ENCODE results near the gene SLC31A1.
"Not testable (repeated sequence)": the region's sequence is repeated elsewhere in the genome, so short reads cannot be mapped to it uniquely, and the experiment has no call there.

SLC31A1 gene

GRCh38 chr9:113221800-113222481 is 597 bp downstream of the SLC31A1 start:
- peak; percentile 56 for DNase-seq

GRCh38 chr9:113222482-113222841 is 1.1 kb downstream of the SLC31A1 start:
- DNase-seq: peak; percentile 19

DNA sequence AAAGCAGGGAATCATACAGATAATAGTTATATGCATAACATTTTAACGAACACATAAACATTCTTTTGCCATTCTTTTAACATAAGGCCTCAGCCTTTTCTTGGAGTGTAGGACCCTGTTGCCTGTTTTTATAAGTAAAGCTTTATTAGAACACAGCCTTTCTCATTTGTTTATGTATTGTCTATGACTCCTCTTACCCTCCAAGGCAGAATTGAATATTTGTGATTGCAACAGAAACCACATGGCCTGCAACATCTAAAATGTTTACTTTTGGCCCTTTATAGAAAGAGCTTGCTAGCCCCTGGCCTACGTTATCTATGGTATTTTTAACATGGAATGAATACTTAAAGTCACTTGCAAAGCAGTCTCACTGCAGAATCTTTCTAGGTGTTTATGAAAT is 2.6 kb downstream of the SLC31A1 start:
- DNase-seq: no peak

DNA sequence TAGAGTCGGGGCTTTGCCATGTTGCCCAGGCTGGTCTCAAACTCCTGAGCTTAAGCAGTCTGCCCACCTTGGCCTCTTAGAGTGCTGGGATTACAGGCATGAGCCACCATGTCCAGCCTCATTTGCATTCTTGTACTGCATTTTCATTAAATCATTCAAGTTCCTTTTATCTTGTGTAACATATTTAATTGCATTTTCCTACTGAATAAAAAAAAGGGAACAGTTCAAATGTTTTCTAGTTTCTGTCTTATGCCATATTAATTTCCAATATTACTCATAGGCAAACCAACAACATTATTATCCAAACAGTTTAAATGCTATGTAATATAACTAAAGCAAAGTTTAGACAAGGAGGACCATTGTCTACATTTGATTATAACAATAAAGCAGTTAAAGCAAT is 6.1 kb downstream of the SLC31A1 start:
- DNase-seq: no peak

GRCh38 chr9:113228130-113228665 is 6.9 kb downstream of the SLC31A1 start:
- DNase-seq: no peak

- DNase-seq: no peak
Measured at GRCh38 chr9:113231701-113232100, 10.4 kb downstream of the SLC31A1 start.

- DNase-seq: not testable (repeated sequence)
Measured at GRCh38 chr9:113235701-113236255, 14.4 kb downstream of the SLC31A1 start.

- DNase-seq: no peak
Measured at GRCh38 chr9:113237026-113237425, 15.7 kb downstream of the SLC31A1 start.

DNA sequence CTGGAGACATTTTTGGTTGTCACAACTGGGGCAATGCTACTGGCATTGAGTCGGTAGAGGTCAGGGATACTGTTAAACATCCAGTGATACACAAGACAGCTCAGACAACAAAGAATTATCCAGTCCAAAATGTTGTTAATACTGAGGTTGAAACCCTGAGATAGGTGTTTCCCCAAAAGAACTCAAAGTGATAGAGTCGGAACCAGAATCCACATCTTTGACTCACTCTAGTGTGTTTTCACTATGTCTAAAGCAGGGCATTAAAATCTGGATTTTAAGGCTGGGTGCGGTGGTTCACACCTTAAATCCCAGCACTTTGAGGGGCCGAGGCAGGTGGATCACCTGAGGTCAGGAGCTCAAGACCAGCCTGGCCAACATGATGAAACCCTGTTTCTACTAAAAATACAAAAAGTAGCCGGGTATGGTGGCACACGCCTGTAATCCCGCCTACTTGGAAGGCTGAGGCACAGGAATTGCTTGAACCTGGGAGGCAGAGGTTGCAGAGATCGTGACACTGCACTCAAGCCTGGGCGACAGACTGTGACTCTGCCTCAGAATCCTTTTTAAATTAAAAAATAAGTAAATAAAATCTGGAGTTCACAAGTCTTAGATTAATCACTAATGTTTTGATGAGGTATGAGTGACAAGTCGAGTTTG is 17.0 kb downstream of the SLC31A1 start:
- no peak for DNase-seq

- DNase-seq: no peak
Measured at GRCh38 chr9:113238859-113239232, 17.5 kb downstream of the SLC31A1 start.

GRCh38 chr9:113241161-113241560 is 19.8 kb downstream of the SLC31A1 start:
- no peak for DNase-seq

DNA sequence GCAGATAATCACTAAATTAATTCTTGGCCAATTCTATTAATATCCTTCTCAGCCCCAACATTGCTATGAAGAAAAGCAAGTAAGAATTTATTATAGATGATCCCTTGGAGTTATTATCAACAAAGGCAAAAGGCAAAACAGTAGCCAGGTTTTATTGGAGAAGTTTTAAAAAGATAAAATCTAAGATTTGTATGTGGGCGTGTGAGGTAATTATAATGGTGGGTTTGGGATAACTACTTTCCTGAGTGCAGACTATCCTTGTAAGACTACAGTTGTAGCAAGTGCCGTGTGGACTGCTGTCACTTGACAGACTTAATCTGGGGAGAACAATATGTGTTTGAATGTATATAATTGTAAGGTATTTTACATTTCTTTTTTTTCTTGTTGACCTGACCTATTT is 23.2 kb downstream of the SLC31A1 start:
- DNase-seq: no peak

DNA sequence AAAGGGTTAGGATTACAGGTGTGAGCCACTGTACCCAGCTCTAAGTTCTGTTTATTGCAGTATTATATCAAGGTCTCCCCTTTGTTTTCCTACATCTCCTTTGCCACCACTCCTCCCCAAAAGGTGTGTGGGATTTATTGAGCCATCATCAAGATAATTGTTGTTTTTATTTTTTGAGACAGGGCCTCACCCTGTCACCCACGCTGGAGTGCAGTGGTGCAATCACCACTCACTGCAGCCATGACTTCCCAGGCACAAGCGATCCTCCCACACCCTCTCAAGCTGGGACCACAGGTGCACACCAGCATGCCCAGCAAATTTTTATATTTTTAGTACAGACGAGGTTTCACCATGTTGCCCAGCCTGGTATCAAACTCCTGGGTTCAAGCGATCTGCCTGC is 24.6 kb downstream of the SLC31A1 start:
- no peak for DNase-seq

DNA sequence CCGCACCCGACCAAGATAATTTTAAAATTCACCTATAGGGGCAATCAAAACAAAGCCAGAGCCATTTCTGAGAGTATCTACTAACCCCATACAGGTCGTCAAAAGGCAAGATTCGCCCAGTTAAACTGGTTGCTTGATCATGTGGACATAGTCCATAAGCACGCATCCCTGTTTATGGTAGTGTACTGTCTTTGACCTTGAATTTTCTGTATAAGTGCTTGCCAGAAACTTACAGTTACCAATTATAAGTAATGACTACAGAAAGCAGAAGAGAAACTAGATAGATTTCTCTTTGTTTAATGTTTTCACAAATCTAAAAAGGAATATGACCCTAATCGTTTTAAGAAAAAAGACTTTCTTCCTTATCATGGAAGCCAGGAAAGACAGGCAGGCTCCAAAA is 25.6 kb downstream of the SLC31A1 start:
- no peak for DNase-seq

DNA sequence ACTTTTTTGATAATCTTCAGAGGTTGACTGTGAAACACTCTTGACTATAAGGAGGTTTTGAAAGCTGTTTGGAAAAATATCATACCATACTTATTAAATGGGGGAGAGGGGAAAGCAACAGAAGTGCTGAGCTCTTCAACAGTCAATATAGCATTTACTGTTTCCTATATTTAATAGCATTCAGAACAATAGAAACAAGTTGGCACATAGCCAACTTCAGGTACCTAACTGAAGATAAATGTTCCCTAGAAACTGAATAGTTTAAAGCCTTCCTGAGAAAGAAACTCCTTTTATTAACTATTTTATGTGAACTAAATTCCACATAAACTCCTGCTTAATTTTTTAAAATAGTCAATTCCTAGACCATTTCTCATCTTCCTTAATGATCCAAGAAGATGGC is 26.3 kb downstream of the SLC31A1 start:
- DNase-seq: no peak

DNA sequence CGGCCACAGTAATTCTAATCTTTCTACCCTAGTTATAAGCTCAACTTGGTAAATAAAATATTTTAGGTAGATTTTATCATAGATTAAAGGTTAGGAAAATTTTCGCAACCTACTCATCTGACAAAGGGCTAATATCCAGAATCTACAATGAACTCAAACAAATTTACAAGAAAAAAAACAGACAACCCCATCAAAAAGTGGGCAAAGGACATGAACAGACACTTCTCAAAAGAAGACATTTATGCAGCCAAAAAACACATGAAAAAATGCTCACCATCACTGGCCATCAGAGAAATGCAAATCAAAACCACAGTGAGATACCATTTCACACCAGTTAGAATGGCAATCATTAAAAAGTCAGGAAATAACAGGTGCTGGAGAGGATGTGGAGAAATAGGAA is 28.3 kb downstream of the SLC31A1 start:
- not testable (repeated sequence) for DNase-seq

GRCh38 chr9:113250807-113251206 is 29.5 kb downstream of the SLC31A1 start:
- no peak for DNase-seq

- DNase-seq: no peak
Measured at GRCh38 chr9:113254991-113255390, 33.6 kb downstream of the SLC31A1 start.

DNA sequence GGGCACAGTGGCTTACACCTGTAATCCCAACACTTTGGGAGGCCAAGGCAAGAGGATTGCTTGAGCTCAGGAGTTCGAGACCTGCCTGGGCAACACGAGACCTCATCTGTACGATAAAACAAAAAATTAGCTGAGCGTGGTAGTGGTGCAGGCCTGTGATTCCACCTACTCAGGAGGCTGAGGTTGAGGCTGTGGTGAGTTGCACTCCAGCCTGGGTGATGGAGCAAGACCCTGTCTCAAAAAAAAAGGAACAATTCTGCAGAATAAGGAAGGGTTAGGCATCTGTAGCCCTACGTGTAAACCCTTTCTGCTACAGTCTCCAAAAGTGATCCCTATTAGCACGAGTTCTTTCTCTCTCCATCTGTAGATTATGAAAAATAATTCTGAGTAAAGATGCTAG is 34.1 kb downstream of the SLC31A1 start:
- no peak for DNase-seq

DNA sequence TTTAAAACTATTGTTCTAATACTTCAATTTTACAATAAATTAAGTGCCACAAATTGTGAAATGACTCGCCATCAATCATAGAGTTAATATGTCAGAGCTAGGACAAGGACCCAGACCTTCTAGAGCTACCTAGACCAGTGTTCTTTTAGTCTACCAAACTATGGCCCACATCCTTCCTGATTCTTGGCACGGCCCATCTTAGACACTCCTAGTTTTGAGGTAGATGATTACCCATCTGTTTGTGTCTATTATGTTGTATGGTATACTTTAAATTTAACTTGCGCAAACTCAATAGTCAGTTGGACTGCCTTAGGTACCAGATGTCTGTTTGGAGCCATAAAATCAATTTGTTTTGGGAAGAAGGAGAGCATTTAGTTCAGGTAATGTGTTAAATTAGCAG is 36.5 kb downstream of the SLC31A1 start:
- no peak for DNase-seq

DNA sequence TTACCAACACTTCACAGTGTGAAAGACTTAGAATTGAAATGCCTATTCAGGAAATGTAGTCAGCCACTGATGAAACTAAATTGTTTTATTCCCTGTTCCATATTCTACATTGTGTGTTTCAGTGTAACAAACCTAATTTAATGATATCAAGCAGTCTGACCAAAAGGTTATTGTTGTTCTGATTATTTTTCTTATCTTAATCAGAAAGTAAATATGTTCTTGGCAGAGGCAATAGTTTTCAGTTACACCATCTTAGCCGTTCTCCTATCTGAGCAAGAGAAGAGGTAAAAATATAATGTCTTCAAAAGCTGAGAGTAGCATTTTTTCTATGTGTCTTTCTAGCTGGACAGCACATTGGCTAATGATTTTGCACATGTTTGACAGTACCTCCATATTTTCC is 36.9 kb downstream of the SLC31A1 start:
- DNase-seq: no peak

DNA sequence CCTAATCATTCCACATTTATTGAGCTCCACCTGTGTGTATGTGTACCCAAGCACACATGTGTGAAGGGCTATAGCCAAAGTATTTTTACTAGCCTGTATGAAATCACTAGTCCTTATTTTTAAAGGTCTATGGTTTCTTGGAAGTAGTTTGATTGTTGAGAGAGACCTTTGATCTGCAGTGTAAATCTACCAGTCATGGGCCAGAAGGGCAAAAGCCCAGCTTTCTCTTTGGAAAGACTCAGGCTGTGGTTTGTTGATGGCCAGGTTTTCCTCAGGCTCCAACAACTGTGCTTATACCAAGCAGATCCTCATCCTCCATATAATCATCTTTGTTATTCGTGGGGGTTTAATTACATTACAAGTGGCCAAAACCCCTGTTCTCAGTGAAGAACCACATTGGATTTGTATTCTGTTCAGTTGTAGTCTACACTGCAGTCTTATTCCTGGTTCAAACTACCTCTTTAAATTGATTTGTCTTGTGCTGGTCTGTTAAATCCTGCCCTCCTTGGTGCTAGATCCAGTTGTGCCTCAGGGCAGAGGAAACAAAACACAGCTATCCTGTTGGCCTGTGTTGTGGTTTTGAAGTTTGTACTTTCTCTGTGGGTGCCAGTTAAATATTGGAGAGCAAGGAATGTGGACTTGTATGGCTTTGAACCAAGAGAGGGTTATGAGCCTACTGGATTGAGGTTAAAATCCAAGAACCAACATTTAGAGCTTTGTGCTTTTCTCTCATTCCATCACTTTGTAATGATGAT is 40.8 kb downstream of the SLC31A1 start:
- no peak for DNase-seq

DNA sequence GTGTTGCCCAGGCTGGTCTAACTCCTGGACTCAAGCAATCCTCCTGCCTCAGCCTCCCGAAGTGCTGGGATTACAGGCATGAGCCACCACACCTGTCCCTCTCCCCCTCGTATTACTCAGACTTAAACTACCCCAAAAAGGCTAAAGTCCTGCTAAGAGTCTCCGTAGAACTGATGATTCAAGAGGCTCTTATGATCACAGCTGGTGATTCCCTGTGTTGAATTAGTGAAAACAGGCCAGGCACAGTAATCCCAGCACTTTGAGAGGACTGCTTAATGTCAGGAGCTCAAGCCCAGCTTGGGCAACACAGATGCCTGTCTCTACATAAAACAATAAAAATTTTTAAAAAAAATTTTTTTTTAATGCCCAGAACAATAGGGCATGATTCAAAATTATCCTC is 44.8 kb downstream of the SLC31A1 start:
- DNase-seq: peak; percentile 33

All from DMS53 (cell line).